GM12878 (cell line): ENCODE results near the gene IMMP2L.

Source experiments
- CTCF ChIP-seq, 3 experiments: IDR thresholded peaks in 2 of 3; conservative IDR thresholded peaks in 1 of 3; 2 replicates each; pipeline ENCODE4 v1.5.1; 2011; ENCODE audit warnings: low read depth in 3 of 3, low read length in 3 of 3, mild to moderate bottlenecking in 3 of 3, control low read depth in 2 of 3, moderate library complexity in 2 of 3, inconsistent platforms in 1 of 3, mixed read lengths in 1 of 3; ENCODE audit not compliant: control insufficient read depth in 2 of 3, insufficient read depth in 1 of 3; ENCODE audit errors: extremely low read depth in 1 of 3
- POLR2AphosphoS5 ChIP-seq: IDR thresholded peaks from 2 replicates; pipeline ENCODE4 v1.6.1; 2011; ENCODE audit warnings: mild to moderate bottlenecking, low read length, inconsistent platforms
- ZBTB33 ChIP-seq: fragments of 450-650 bp; IDR thresholded peaks from 2 replicates; pipeline ENCODE4 v1.6.1; 2017; ENCODE audit warnings: mild to moderate bottlenecking

- TF ChIP-seq ZBTB33 (no peak), CTCF (IDR thresholded peaks at IDR 0.05 in 2 of 3, conservative IDR thresholded peaks at IDR 0.05 in 1 of 3; ENCODE audit: control insufficient read depth in 2 of 3, extremely low read depth in 1 of 3, insufficient read depth in 1 of 3, low read depth in 3 of 3, low read length in 3 of 3) (no peak), POLR2AphosphoS5 (no peak)
Observed at GRCh38 chr7:111363099-111363498, 199.2 kb downstream of the IMMP2L start.
